ENCODE results near the gene DCDC2C.

DCDC2C gene

DNA sequence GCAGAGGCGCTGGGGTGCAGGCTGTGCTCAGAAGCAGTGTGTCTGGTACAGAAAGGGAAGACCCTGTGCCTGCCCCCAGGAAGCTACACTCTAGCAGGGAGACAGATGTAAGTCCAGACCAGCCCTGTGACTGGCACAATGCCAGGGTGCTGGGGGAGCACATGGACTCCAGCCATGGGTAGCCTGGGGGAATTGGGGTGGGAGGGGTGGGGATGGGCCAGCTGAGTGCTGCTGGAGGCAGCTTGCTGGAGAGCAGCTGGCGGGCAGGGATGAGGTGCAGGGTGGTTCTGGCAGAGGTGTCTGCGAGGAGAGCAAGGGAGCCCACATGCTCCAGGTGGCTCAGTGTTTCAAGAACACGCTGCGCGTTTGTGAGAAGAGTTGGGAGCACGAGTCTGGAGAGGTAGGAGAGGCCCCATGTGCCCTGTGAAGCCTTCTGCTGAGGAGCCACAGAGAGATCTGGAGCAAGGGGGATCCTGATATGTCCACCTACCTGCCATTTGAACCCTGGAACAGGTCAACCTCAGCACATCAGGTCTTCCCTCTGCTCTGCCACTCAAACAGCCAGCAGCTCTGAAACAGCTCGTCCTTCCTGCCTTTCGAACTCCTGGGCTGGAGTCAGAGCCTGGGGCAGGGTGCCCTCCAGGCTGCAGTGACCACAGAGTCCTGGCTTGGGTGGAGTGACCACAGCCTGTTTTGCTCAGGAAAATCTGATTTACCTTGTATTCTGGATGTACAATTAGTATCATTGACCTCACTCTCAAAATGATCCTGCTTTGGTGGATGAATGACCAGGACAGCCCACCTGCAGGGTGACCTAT, 30.3 kb upstream of the DCDC2C start:
- no peak for DNase-seq (ENCODE audit: low read depth in 2 of 2)

DNA sequence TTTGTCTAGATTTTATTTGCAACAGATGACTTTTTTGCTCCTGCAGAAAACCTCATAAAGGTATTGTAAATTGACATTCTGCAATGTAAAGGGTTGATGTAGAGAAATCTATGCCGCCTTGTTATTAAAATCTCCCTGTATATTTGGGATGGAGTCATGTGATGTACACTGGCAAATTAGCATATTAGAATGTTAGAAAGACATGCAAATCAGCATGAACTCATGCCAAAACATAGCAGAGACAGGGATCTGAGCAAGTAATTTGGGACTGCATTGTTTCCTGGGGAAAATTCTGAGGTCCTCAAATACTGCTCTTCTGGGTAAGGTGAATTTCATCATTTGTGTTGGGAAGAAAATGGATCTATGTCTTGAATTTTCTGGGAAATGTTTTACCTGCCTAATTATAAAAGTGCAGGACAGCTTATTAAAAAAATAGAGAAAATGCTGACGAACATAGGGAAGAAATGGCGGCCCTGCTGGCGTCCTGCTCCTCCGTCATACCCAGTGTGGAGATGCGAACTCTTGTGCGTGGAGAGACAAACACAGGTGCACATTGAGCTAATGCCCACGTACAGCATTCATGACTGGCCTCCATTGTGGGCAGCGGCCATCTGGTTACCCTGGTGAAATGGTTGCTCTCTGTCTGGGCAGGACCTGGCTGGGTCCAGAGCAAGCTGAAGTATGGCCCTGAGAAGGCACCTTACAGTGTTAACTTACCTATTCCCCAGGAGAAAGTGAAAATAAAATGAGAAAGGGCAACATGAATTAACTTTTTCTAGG, 29.1 kb upstream of the DCDC2C start:
- DNase-seq (ENCODE audit: low read depth in 2 of 2): no peak

DNA sequence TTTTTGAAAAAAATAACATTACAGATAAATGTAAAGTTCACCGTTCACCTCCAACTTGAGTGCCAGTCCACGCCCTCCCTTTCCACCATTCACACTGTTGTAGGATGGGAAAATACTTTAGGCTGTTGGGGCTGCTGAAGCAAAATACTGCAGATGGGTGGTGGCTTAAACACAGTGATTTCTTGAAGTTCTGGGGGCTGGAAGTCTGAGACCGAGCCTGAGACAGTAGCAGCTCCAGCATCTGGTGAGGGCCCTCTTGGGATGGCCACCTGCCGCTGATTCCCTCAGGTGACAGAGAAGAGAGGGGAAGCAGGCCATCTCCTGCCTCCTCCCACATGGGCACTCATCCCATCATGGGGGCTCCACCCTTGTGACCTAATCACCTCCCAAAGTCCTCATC, 27.7 kb upstream of the DCDC2C start:
- DNase-seq (ENCODE audit: low read depth in 2 of 2): no peak

DNA sequence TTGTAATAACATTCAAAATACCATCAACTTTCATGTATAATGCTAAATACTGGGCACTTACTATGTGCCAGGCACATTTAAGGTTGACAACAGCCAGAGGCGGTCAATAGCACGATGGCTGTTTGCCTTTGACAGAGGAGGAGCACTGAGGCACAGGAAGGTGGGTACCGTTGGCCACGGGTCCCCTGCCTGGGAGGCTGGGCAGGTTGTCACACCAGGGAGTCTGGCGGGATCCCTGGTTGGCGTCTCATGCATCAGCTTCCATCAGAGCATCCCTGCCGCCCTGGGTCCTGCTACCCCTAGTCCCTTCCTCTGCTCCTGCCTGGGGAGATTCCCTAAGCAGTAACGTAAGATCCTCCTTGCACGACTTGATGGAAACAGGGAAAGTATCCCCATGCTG, 25.9 kb upstream of the DCDC2C start:
- DNase-seq (ENCODE audit: low read depth in 2 of 2): no peak

DNA sequence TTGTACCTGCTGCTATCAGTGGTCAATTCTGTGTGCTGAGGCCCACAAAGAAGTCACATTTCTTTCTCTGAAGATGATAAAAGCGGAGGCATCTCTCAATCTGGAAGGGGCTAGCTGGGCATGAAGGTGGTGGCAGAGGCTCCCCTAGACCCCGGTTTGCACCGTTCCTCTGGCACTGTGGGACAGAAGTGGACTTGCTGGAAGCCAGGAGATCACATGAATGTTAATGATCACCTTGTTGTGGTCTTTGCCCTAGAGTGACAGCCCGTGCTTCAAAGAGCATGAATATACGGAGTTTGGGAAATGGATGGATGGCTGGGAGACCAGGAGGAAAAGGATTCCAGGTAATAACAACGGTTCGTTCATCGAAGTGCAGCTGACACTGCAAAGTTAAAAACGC, 25.2 kb upstream of the DCDC2C start:
- no peak for DNase-seq (ENCODE audit: low read depth in 2 of 2)

DNA sequence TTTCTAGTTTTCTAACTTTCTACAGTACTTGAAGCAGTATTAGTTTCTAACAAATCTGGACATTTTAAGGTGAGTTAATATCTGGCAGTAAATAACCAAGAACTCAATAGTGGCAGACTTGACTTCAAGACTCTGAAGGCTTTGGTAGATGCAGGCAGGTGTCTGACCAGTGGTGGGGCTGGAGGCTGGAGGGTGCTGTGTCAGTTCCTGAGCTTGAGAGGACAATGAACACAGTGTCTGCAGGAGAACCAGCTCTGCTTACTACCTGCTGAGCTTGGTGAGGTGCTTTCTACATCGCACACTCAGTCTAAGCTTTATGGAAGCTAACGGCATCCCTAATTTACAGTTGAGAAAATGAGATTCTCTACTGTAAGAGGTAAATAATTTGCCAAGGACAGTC, 24.2 kb upstream of the DCDC2C start:
- no peak for DNase-seq (ENCODE audit: low read depth in 2 of 2)

DNA sequence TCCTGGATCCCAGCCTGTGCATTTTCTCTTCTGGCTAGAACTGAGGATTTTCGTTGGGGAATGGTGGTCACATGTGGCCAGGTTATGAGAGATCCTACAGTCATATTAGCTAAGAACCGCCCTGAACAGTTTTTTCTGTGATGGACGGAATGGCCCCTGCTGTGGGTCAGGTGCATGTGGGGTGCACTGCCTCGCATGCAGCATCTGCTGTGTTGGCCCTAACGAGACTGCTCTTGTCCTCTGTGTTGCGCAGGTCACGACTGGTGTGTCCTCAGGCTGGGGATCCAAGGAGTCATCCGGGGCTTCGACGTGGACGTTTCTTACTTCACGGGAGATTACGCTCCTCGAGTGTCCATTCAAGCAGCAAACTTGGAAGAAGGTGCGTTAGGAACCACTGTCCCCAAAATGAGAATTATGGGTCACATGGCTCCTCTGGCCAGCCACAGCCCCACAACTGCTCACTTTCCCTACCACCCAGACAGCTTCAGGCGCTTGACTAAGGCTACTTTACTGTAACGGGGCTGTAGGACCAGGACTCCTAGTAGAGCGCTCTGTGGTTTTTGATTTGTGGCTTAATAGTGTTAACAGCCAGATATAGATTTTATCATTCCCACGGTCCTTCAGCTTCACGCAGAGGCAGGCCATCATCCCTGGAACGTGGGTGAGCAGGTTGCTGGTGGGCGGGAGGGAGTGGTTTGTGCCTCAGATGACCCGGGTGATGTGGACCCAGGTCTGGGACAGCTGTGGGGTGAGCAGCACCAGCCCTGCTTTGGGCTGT, 23.6 kb upstream of the DCDC2C start:
- no peak for DNase-seq (ENCODE audit: low read depth in 2 of 2)

DNA sequence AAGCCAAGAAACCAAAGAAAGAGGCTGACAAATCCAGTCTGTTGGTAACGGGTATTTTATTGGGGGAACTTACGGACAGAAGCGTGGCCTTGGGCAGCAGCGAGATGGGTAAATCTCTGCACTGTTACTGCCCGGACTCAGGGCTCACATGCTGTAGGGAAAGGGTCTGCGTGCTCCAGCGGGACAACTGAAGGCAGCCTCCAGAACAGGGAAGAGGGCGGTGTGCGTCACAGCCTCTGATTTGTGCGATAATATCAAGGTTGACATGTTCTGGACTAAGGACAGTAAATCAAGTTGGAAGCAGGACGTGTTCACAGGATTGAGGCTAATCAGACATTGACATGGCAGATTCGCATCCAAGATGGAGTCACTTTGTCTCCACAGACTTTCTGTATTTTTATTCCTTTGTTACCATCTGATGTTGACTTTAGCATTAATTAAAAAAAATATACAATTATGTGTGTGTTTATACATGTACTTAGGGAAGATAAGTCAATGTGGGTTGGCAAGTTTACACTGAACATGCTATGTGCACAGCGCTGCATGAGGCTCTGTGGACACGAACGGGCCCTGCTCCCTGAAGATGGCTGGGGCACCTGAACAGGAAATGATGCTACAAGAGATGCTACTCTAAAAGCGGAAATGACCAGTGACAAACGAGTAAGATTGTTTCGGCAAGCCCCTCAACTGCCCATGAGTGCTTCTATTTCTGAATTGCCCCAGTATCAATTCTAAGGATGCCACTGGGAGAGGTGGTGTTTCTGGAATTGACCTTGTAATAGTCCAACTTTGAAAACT, 22.6 kb upstream of the DCDC2C start:
- DNase-seq (ENCODE audit: low read depth in 2 of 2): no peak

DNA sequence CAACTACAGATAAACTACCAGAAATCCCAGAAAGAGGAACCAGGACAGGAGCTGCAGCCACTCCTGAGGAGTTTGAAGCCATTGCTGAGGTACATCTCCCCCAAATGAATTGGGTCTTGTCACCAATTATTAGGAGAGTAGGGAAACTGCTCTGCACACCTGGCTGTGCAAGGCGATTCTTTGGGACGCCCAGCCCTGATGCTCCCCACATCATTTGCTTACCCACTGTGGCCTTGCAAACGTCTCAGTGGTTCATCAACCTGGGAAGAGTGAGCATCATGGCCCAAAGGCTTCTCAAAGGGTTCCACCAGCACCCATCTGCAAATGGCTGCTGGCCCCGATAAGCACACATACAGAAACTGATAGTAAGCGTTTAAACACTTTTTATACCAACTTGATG, 21.8 kb upstream of the DCDC2C start:
- no peak for DNase-seq (ENCODE audit: low read depth in 2 of 2)

DNA sequence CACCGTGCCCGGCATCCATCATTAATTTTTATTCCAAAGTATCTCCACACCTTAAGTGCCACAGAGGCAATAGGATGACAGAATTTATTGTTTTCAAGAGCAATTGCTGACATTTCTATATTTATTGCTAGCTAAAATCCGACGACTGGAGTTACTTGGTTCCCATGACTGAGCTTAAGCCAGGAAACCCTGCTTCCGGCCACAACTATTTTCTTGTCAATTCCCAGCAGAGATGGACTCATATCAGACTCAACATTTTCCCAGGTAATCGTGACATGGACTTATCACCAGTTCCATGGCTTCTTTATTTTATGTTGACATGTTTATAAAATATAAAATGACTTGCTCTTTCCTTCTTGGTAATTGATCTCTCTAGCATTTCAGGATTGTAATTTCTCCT, 20.6 kb upstream of the DCDC2C start:
- no peak for DNase-seq (ENCODE audit: low read depth in 2 of 2)

DNA sequence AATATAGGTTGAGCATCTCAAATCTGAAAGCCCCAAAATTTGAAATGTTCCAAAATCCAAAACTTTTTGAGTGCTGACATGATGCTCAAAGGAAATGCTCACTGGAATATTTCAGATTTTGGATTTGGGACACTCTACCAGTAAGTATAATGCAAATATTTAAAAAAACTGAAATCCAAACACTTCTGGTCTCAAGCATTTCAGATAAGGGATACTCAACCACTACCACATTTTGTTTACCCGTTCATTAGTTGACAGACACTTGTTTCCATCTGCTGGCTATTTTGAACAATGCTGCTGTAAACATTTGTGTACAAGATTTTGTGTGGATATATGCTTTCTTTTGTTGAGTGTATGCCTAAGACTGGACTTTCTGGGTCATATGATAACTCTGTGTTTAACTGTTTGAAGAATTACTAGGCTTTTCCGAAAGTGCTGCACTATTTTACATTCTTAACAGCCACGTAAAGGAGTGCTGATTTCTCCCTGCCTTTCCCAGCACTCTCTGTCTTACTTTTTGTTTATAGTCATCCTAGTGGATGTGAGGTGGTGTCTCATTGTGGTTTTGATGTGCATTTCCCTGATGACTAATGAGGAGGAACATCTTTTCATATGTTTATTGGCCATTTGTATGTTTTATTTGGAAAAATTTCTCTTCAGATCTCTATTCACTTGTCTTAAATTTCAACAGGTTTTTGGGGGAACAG, 19.5 kb upstream of the DCDC2C start:
- no peak for DNase-seq (ENCODE audit: low read depth in 2 of 2)

DNA sequence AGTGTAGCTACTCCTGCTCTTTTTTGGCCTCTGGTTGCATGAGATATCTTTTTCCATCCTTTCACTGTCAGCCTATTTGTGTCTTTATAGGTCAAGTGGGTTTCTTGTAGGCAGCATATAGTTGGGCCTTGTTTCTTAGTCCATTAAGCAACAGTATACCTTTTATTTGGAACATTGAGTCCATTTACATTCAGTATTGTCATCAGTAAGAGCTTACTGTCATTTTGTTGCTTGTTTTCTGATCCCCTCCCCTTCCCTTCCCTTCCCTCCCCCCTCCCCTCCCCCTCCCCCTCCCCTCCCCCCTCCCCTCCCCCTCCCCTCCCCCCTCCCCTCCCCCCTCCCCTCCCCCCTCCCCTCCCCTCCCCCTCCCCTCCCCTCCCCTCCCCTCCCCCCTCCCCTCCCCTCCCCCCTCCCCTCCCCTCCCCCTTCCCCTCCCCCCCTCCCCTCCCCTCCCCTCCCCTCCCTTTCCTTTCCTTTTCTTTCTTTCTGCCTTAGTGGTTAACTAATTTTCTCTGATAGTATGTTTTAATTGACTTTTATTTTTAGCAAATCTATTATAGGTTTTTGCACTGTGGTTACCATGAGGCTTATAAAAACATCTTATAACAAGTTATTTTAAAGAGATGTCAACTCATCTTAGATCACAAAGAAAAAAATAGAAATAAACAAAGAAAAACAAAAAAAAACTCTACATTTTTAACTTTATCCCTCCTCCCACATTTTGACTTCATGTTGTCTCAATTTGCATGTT, 13.2 kb upstream of the DCDC2C start:
- no peak for DNase-seq (ENCODE audit: low read depth in 2 of 2)

DNA sequence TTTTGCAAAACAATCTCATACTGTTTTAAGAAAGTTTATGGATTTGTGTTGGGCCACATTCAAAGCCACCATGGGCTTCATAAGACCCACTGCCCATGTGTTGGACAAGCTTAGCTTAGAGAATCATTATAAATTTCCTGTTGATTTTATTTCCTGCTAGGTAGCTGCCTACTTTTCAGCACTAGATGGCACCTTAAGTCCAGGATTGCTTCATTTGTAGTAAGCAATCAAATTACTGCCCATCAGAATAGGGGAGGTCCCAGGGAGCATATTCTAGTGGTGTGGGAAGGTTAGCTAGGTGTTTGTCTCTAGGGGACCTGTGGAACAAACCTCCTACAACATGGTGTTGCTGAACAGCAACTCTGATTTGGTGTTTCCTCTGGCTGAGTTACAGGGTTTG, 11.0 kb upstream of the DCDC2C start:
- no peak for DNase-seq (ENCODE audit: low read depth in 2 of 2)

DNA sequence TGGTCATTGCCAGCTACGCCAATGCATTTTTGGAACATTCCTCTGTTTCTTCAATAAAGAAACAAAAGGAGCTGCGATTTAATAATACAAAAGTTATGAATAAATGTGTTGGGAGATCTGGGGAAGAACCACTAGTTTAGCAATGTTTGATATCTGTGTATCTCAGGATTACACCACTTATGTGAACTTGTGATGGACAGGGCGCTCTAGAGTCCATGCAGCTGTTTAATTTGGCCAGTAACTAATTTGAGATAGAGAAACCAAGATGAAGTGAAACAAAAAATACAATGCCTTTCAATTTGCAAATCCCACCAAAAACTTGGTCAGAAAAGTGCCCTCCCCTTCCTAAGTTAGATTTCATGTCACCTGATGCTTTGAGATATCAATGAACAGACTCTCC, 6.8 kb upstream of the DCDC2C start:
- DNase-seq (ENCODE audit: low read depth in 2 of 2): no peak

DNA sequence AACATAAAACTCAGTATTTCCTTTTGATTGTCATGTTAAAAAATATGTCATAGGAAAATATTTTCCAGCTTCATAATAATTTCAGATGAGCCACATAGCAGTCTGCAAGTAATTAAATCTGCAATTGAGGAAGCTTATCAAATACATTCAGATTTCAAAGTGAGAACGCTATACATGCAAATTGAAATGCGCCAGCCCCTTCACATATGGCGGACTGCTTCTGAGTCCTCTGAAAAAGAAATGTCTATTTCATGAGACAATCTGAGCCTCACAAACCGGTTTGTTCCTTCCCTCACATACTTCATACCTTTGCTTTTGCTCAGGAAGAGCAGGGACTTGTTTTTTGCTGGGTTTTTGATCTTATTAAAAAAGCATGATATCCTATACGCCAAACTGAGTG, 2.3 kb upstream of the DCDC2C start:
- DNase-seq (ENCODE audit: low read depth in 2 of 2): no peak

DNA sequence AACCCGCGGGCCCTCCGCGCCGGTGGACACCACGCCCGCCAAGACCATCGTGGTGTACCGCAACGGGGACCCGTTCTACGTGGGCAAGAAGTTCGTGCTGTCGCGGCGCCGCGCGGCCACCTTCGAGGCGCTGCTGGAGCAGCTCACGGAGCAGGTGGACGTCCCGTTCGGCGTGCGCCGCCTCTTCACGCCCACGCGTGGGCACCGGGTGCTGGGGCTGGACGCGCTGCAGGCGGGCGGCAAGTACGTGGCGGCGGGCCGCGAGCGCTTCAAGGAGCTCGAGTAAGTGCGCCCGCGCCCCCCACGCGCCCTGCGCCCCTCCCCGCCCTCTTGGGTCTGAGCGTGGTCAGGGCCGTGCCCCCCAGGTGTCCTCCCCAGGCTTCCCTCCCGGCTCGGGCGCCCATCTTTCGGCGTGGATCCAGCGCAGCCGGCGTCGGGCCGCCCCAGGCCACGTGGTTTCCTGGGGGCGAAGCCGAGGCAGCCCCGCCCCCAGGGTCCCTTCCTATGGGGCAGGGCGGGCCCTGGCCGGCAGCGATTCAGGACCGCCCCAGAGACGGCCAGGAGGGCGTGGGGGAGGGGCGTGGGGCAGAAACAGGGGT, 481 bp downstream of the DCDC2C start:
- DNase-seq (ENCODE audit: low read depth in 2 of 2): no peak

DNA sequence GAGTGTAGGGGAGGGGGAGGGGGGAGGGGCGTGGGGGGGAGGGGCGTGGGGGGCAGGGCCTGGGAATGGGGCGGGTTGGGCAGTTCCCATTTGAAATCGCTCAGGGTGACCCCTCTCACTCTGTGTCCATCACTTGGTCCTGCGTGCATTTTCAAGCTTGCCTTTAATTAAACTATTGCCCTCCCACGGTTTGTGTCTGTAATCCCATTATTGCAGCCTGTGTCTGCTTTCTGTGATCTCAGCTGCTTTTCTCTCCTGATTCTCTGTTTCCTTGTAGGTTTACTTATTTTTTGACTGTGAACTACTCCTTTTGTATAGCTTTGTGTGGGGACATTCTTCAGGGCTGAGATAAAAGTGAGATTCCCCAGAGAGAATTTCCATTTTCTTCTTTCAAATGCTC, 1.3 kb downstream of the DCDC2C start:
- no peak for DNase-seq (ENCODE audit: low read depth in 2 of 2)

DNA sequence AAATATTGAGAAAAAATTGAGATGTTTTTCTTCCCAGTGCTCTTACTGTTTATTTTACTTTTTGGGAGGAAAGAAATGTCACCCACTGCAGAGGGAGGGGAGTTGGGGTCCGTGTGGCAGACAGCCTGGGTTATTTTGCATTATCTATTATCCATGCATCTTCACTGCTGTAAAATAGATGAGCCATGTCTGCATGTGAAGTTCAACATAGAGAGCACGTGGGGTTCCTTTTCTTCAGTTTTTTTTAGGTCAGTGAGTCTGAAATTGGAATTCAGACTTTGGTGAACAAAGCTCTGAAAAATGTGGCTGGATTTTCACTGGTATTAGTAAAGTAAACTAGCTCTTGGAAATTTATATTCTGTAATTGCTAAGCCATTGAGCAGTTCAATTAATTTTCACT, 2.4 kb downstream of the DCDC2C start:
- no peak for DNase-seq (ENCODE audit: low read depth in 2 of 2)

DNA sequence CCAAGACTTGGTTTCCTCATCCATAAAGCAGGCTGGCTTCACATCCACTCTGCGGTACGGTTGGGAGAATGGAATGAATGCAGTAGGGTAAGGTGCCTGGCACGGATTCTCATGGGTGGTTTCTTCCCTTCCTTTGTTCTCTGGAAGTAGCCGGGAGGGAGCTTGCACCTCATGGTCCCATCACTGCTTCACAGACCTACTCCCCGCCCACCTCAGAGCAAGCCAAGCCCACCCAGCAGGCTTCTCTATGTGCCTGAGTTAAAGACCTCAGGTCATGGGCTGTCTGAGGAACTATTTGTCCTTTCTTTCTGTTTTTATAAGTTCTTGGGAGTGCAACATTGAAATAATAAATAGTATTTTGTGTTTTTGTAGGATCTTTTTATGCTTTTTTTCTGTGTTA, 3.5 kb downstream of the DCDC2C start:
- no peak for DNase-seq (ENCODE audit: low read depth in 2 of 2)

DNA sequence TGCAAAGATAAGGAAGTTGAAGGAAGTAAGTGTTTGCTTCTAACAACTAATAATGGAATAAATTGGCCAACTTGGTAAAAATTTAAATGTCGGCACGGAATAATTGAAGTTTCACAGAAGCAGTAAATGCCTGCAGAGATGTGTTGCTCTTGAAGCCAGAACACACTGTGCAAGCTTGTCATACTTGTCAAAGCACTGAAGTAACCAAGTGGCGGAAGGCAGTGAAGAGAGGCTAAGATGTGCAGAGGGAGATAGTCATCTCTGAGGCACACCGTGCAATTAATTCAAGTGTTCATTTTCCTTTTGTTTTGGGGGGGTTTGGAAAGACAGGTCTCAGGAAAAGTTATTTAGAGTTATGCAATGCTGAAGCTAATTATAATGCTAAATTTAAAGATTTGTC, 5.2 kb downstream of the DCDC2C start:
- no peak for DNase-seq (ENCODE audit: low read depth in 2 of 2)

Measured in stimulated activated CD8-positive, alpha-beta memory T cell treated with anti-CD3 and anti-CD28 coated beads, Interleukin-15, amount 100 ng/mL, for 4 hours (primary cell).